Esophagus muscularis mucosa (tissue), 4 donors: ENCODE measurements around the gene GPX3. TPM values are rescaled to one million over a fixed set of nuclear protein-coding genes. Genes with fewer than 3 reads are reported as not detected.
A peak's percentile ranks its signal among the peaks of the same experiment; 100 is the strongest.

Source experiments
- DNase-seq: peaks from one replicate; pipeline ENCODE4 v3.0.0-alpha.2; 2017; ENCODE audit errors: extremely low spot score
- H3K27ac ChIP-seq, 4 donors: fragments of 200-600 bp; sonication (generic); replicated peaks in 1 of 4; 1 replicate in 3 of 4; 2 replicates in 1 of 4; pipeline ENCODE4 v1.5.1; 2016 to 2019; ENCODE audit warnings: mild to moderate bottlenecking in 1 of 4
- H3K27me3 ChIP-seq, 4 donors: fragments of 200-600 bp; sonication (generic); one replicate each; pipeline versions ENCODE4 v1.5.1 to v1.6.0; 2016 to 2019
- H3K36me3 ChIP-seq, 4 donors: fragments of 200-600 bp; sonication (generic); one replicate each; pipeline ENCODE4 v1.5.1; 2016 to 2019
- H3K4me1 ChIP-seq, 4 donors: fragments of 200-600 bp; sonication (generic); one replicate each; pipeline ENCODE4 v1.5.1; 2016 to 2019
- H3K4me3 ChIP-seq, 4 donors: fragments of 200-600 bp; sonication (generic); 1 replicate in 2 of 4; 2 replicates in 2 of 4; pipeline ENCODE4 v1.5.1; 2016 to 2019; ENCODE audit warnings: mild to moderate bottlenecking in 4 of 4, moderate library complexity in 1 of 4
- H3K9me3 ChIP-seq, 4 donors: fragments of 200-600 bp; sonication (generic); 1 replicate in 3 of 4; 2 replicates in 1 of 4; pipeline ENCODE4 v1.5.1; 2016 to 2019
- EP300 ChIP-seq: sonication (generic); formaldehyde crosslinking; IDR thresholded peaks from one replicate; pipeline ENCODE4 v1.6.1; 2017; ENCODE audit warnings: antibody characterized with exemption
- POLR2A ChIP-seq: fragments of 450-650 bp; IDR thresholded peaks from one replicate; pipeline ENCODE4 v1.6.1; 2017; ENCODE audit warnings: antibody characterized with exemption, moderate library complexity, mild to moderate bottlenecking, low read depth
- POLR2AphosphoS5 ChIP-seq, 2 donors: sonication (generic); formaldehyde crosslinking; IDR thresholded peaks; one replicate each; pipeline ENCODE4 v1.6.1; 2017; ENCODE audit warnings: antibody characterized with exemption in 2 of 2
- WGBS: methylation state at CpG from one replicate; pipeline ENCODE4 v1.1.5; 2018; 5-methylcytosine and 5-hydroxymethylcytosine counted together
- intact Hi-C: fragments of 100-400 bp; cut with DNase I; formaldehyde crosslinking; loops from one replicate; pipeline ENCODE4 v1.15.1; 2023
- total RNA-seq, 4 donors: library from RNA; depleted of rRNA; stranded (reverse); fragments of >200 nt; gene quantifications; one replicate each; pipeline versions ENCODE4 v1.1.0 to v1.2.1, GENCODE V29; 2016
- TF ChIP-seq, protein P1 (sequence below), 3 experiments: fragments of 200-600 bp in 2 of 3; fragments of 450-650 bp in 1 of 3; sonication (generic) in 2 of 3; IDR thresholded peaks; one replicate each; pipeline ENCODE4 v1.5.1; 2017 to 2019; ENCODE audit warnings: antibody characterized with exemption in 3 of 3, mild to moderate bottlenecking in 2 of 3, moderate library complexity in 1 of 3

Gene GPX3, protein sequence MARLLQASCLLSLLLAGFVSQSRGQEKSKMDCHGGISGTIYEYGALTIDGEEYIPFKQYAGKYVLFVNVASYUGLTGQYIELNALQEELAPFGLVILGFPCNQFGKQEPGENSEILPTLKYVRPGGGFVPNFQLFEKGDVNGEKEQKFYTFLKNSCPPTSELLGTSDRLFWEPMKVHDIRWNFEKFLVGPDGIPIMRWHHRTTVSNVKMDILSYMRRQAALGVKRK
- total RNA-seq, result 1,000 to 10,000 TPM; 1,165 to 3,724 (median 1,939) TPM

DNA sequence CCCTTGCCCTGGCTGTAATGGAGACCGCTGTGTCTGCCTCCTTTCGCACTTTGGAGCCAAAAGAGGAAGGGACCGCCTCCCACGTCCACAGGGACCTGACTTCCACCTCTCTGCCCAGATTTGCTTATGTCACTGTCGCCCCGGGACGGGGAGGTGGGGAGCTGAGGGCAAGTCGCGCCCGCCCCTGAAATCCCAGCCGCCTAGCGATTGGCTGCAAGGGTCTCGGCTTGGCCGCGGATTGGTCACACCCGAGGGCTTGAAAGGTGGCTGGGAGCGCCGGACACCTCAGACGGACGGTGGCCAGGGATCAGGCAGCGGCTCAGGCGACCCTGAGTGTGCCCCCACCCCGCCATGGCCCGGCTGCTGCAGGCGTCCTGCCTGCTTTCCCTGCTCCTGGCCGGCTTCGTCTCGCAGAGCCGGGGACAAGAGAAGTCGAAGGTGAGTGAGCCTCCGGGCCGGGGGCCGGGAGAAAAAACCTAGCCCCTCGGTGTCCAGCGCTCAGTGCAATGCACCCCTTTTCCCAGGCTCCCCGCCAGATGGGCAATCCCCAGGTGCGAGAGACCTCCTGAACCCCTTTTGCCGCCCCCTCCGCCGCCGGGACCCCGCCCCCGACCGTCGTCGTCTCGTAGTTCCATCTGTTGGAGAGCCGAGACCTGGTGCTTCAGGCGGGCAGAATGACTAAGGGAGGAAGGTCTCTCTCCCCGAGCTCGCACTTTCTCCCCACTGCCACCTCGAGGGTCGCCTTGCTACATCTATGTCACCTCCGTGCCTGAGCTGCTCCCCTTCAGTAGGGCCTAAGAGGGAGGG lies at the start of gene GPX3:
TSS of gene GPX3 (plus strand) at position 288 of the 807 bp plus-strand sequence. CDS start at position 352, 64 bp downstream.
- 4% methylated on average over 26 of the region's 54 CpGs for WGBS
- Histone ChIP-seq H3K36me3 (peaks cover 3 to 32% (median 11%) of the 10 kb centered on the region in 4 donors), H3K4me1 (peaks cover 55 to 78% (median 76%) of the 10 kb centered on the region in 4 donors), H3K4me3 (peak within 1 kb of the TSS; percentile 72 to 87 (median 80)), H3K27ac (peak within 1 kb of the TSS; percentile 85 to 86 (median 85)), H3K27me3 (no peaks in the 10 kb centered on the region), H3K9me3 (no peaks in the 10 kb centered on the region)
- TF ChIP-seq, protein P1, sequence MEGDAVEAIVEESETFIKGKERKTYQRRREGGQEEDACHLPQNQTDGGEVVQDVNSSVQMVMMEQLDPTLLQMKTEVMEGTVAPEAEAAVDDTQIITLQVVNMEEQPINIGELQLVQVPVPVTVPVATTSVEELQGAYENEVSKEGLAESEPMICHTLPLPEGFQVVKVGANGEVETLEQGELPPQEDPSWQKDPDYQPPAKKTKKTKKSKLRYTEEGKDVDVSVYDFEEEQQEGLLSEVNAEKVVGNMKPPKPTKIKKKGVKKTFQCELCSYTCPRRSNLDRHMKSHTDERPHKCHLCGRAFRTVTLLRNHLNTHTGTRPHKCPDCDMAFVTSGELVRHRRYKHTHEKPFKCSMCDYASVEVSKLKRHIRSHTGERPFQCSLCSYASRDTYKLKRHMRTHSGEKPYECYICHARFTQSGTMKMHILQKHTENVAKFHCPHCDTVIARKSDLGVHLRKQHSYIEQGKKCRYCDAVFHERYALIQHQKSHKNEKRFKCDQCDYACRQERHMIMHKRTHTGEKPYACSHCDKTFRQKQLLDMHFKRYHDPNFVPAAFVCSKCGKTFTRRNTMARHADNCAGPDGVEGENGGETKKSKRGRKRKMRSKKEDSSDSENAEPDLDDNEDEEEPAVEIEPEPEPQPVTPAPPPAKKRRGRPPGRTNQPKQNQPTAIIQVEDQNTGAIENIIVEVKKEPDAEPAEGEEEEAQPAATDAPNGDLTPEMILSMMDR (IDR thresholded peaks at IDR 0.05), result no peak
- TF ChIP-seq EP300, result no peak
- peak; percentile 95 for TF ChIP-seq POLR2A
- TF ChIP-seq POLR2AphosphoS5 (IDR thresholded peaks at IDR 0.05), result peak; percentile 93 to 97
- peak; percentile 98 for DNase-seq
- intact Hi-C loops, result no loop called here

GRCh38 chr5:150978590-150978989 lies 41.8 kb upstream of the GPX3 start:
- no peaks in the 10 kb centered on the region for H3K4me1 ChIP-seq
- H3K9me3 ChIP-seq, result peaks cover 0 to 27% (median 9%) of the 10 kb centered on the region in 4 donors
- no peaks in the 10 kb centered on the region for H3K36me3 ChIP-seq
- H3K27me3 ChIP-seq, result no peaks in the 10 kb centered on the region
- 62% methylated on average over 3 of the region's 3 CpGs for WGBS
- no peak for TF ChIP-seq POLR2AphosphoS5 (IDR thresholded peaks at IDR 0.05)
- no peak for TF ChIP-seq EP300
- TF ChIP-seq, protein P1 (IDR thresholded peaks at IDR 0.05), result no peak
- no peak for TF ChIP-seq POLR2A
- no peak overlapping the region for H3K4me3 ChIP-seq
- no peak overlapping the region for H3K27ac ChIP-seq
- intact Hi-C loops, result no loop called here
- no peak for DNase-seq

DNA sequence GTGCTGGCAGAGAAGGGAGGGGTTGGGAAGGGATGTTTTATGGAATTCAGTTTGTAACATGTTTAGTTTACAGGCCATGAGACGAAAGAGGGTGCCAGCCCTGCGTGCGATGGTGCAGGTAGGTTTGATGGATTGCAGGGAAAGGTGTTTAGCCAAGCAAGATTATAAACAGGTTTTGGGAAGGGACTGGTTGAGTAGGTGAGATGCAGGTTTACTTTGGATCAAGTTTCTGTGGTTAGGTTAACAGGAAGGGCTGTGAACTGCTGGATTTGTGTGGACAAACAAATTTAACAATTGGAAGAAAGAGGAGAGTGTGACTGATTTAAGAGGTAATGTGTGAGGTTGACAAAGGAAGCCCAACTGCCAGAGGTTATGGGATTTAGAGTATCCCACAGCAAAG lies 32.6 kb upstream of the GPX3 start:
- TF ChIP-seq, protein P1 (IDR thresholded peaks at IDR 0.05), result no peak
- TF ChIP-seq POLR2AphosphoS5 (IDR thresholded peaks at IDR 0.05), result no peak
- no peak for TF ChIP-seq EP300
- no peak for TF ChIP-seq POLR2A
- WGBS, result 74% methylated on average over 3 of the region's 3 CpGs
- Histone ChIP-seq H3K9me3 (peaks cover 0 to 5% (median 2%) of the 10 kb centered on the region in 4 donors), H3K36me3 (no peaks in the 10 kb centered on the region), H3K4me3 (no peak overlapping the region), H3K4me1 (no peaks in the 10 kb centered on the region), H3K27ac (no peak overlapping the region), H3K27me3 (no peaks in the 10 kb centered on the region)
- intact Hi-C loops, result no loop called here
- no peak for DNase-seq

GRCh38 chr5:150989695-150990094 lies 30.7 kb upstream of the GPX3 start:
- no peaks in the 10 kb centered on the region for H3K9me3 ChIP-seq
- WGBS, result 62% methylated on average over 3 of the region's 3 CpGs
- intact Hi-C loops, result no loop called here
- TF ChIP-seq POLR2AphosphoS5 (IDR thresholded peaks at IDR 0.05) (no peak), EP300 (no peak), POLR2A (no peak)
- TF ChIP-seq, protein P1 (IDR thresholded peaks at IDR 0.05), result no peak
- DNase-seq, result no peak
- no peaks in the 10 kb centered on the region for H3K4me1 ChIP-seq
- no peaks in the 10 kb centered on the region for H3K27me3 ChIP-seq
- H3K4me3 ChIP-seq, result no peak overlapping the region
- H3K27ac ChIP-seq, result no peak overlapping the region
- no peaks in the 10 kb centered on the region for H3K36me3 ChIP-seq
